ENCODE data around the gene EME2.
A peak's percentile ranks its signal among the peaks of the same experiment; 100 is the strongest.
"Not testable (repeated sequence)": the region's sequence is repeated elsewhere in the genome, so short reads cannot be mapped to it uniquely, and the experiment has no call there.

EME2 gene

GRCh38 chr16:1791256-1791942 lies 18.8 kb downstream of the EME2 start:
- no peak for DNase-seq (ENCODE audit: low read depth)

GRCh38 chr16:1791943-1792812 lies 19.6 kb downstream of the EME2 start:
- DNase-seq (ENCODE audit: low read depth), result no peak

- no peak for DNase-seq (ENCODE audit: low read depth)
Observed at GRCh38 chr16:1792836-1793577, 20.4 kb downstream of the EME2 start.

- no peak for DNase-seq (ENCODE audit: low read depth)
Observed at GRCh38 chr16:1793578-1794220, 21.1 kb downstream of the EME2 start, which contains the start of gene IGFALS. IGFALS (minus strand) TSS chr16:1793705; CDS start chr16:1793652, 53 bp downstream.

GRCh38 chr16:1794221-1794871 lies 21.7 kb downstream of the EME2 start:
- no peak for DNase-seq (ENCODE audit: low read depth)

- DNase-seq (ENCODE audit: low read depth), result no peak
Observed at GRCh38 chr16:1794908-1795666, 22.5 kb downstream of the EME2 start.

- not testable (repeated sequence) for DNase-seq (ENCODE audit: low read depth)
Observed at GRCh38 chr16:1799263-1799662, 26.7 kb downstream of the EME2 start.

GRCh38 chr16:1800701-1801100 lies 28.1 kb downstream of the EME2 start:
- no peak for DNase-seq (ENCODE audit: low read depth)

- no peak for DNase-seq (ENCODE audit: low read depth)
Observed at GRCh38 chr16:1807626-1808025, 35.0 kb downstream of the EME2 start.

- no peak for DNase-seq (ENCODE audit: low read depth)
Observed at GRCh38 chr16:1808691-1809090, 36.1 kb downstream of the EME2 start.

- no peak for DNase-seq (ENCODE audit: low read depth)
Observed at GRCh38 chr16:1809281-1809801, 36.7 kb downstream of the EME2 start.

- no peak for DNase-seq (ENCODE audit: low read depth)
Observed at GRCh38 chr16:1810106-1810505, 37.5 kb downstream of the EME2 start.

- no peak for DNase-seq (ENCODE audit: low read depth)
Observed at GRCh38 chr16:1810536-1810935, 37.9 kb downstream of the EME2 start.

GRCh38 chr16:1812732-1813163 lies 40.1 kb downstream of the EME2 start:
- DNase-seq (ENCODE audit: low read depth), result peak; percentile 28

- DNase-seq (ENCODE audit: low read depth), result no peak
Observed at GRCh38 chr16:1815461-1815860, 42.9 kb downstream of the EME2 start.

- no peak for DNase-seq (ENCODE audit: low read depth)
Observed at GRCh38 chr16:1816396-1817275, 44.0 kb downstream of the EME2 start.

- no peak for DNase-seq (ENCODE audit: low read depth)
Observed at GRCh38 chr16:1817276-1817589, 44.6 kb downstream of the EME2 start.

GRCh38 chr16:1817716-1818115 lies 45.1 kb downstream of the EME2 start:
- no peak for DNase-seq (ENCODE audit: low read depth)

GRCh38 chr16:1818204-1818872 lies 45.7 kb downstream of the EME2 start:
- no peak for DNase-seq (ENCODE audit: low read depth)
